B cell (primary cell): ENCODE results near the gene PAX2. TPM values are rescaled to one million over a fixed set of nuclear protein-coding genes. Genes with fewer than 3 reads are reported as not detected.

Experiments
- ATAC-seq: fragments of 200-7000 bp; cut with Tn5 transposase; one replicate; pipeline ENCODE4 v1.10.0; 2021; ENCODE audit warnings: low read depth, mild to moderate bottlenecking, moderate number of reproducible peaks, moderate library complexity
- CTCF ChIA-PET: fragments of 350-600 bp; sonication (Branson Sonifier 250); formaldehyde crosslinking; loops from one replicate; lab custom pipeline; 2021; ENCODE audit warnings: antibody characterized with exemption, inconsistent platforms; lab: Charles Lee
- POLR2A ChIA-PET: fragments of 350-600 bp; sonication (Branson Sonifier 250); formaldehyde crosslinking; loops from one replicate; lab custom pipeline; 2021; ENCODE audit warnings: antibody characterized with exemption; lab: Charles Lee
- DNase-seq: peaks from one replicate; pipeline ENCODE4 v3.0.0; 2013
- H2AFZ ChIP-seq: 2 replicates; pipeline ENCODE4 v1.6.1; 2012; ENCODE audit warnings: mild to moderate bottlenecking, low read depth, low read length; ENCODE audit not compliant: insufficient read depth, poor library complexity, severe bottlenecking
- H3K27ac ChIP-seq, 2 donors: 1 replicate in 1 of 2; 2 replicates in 1 of 2; pipeline ENCODE4 v1.5.1; 2012 to 2013; ENCODE audit warnings: low read length in 2 of 2, mild to moderate bottlenecking in 2 of 2, moderate library complexity in 1 of 2
- H3K27me3 ChIP-seq, 4 experiments: fragments of 200-600 bp in 1 of 4; sonication (generic) in 1 of 4; replicated peaks in 1 of 4; 1 replicate in 2 of 4; 2 replicates in 2 of 4; pipeline versions ENCODE4 v1.6.1 to v1.7.0; 2013 to 2016; ENCODE audit warnings: low read length in 3 of 4, mild to moderate bottlenecking in 2 of 4, mixed read lengths in 1 of 4, moderate library complexity in 1 of 4; ENCODE audit not compliant: insufficient read depth in 4 of 4, control insufficient read depth in 3 of 4; ENCODE audit errors: control extremely low read depth in 1 of 4
- H3K36me3 ChIP-seq, 2 experiments: replicated peaks in 1 of 2; 1 replicate in 1 of 2; 2 replicates in 1 of 2; pipeline versions ENCODE4 v1.6.1 to v1.7.1; 2013; ENCODE audit warnings: low read length in 1 of 2; ENCODE audit not compliant: insufficient read depth in 2 of 2, control insufficient read depth in 1 of 2; ENCODE audit errors: control extremely low read depth in 1 of 2, extremely low read depth in 1 of 2
- H3K4me1 ChIP-seq, 2 donors: fragments of 200-600 bp in 1 of 2; sonication (generic) in 1 of 2; 1 replicate in 1 of 2; 2 replicates in 1 of 2; pipeline versions ENCODE4 v1.5.1 to v1.6.1; 2013 to 2017; ENCODE audit warnings: low read length in 2 of 2; ENCODE audit not compliant: control insufficient read depth in 2 of 2, insufficient read depth in 2 of 2
- H3K4me2 ChIP-seq: replicated peaks from 2 replicates; pipeline ENCODE3; 2012; ENCODE audit warnings: mild to moderate bottlenecking, low read depth, low read length; ENCODE audit not compliant: poor library complexity, severe bottlenecking
- H3K4me3 ChIP-seq, 5 experiments: fragments of 200-600 bp in 1 of 5; sonication (generic) in 1 of 5; 1 replicate in 3 of 5; 2 replicates in 2 of 5; pipeline versions ENCODE4 v1.5.1 to v1.7.0; 2011 to 2016; ENCODE audit warnings: low read length in 4 of 5, mild to moderate bottlenecking in 4 of 5, low read depth in 2 of 5, control low read depth in 1 of 5, moderate library complexity in 1 of 5; ENCODE audit not compliant: insufficient read depth in 1 of 5; ENCODE audit errors: control extremely low read depth in 1 of 5, extremely low read depth in 1 of 5
- H3K79me2 ChIP-seq: fragments of 200-600 bp; sonication (generic); one replicate; pipeline ENCODE4 v1.6.0; 2016; ENCODE audit warnings: low read length; ENCODE audit not compliant: control insufficient read depth, insufficient read depth
- H3K9ac ChIP-seq: fragments of 200-600 bp; sonication (generic); 2 replicates; pipeline ENCODE4 v1.6.1; 2017; ENCODE audit warnings: mild to moderate bottlenecking, low read length, moderate library complexity
- H3K9me3 ChIP-seq, 3 donors: one replicate each; pipeline versions ENCODE4 v1.6.1 to v1.7.1; 2013; ENCODE audit warnings: low read length in 2 of 3; ENCODE audit not compliant: control insufficient read depth in 2 of 3, insufficient read depth in 1 of 3; ENCODE audit errors: control extremely low read depth in 1 of 3
- H4K20me1 ChIP-seq: 2 replicates; pipeline ENCODE4 v1.6.0; 2012; ENCODE audit warnings: mild to moderate bottlenecking, low read length; ENCODE audit not compliant: insufficient read depth, control insufficient read depth, poor library complexity, severe bottlenecking
- H3K27ac Mint-ChIP-seq: one replicate; pipeline ENCODE4 v1.8.0; 2021; ENCODE audit warnings: mixed read lengths
- H3K27me3 Mint-ChIP-seq: one replicate; pipeline ENCODE4 v1.8.0; 2021; ENCODE audit warnings: mixed read lengths
- H3K4me1 Mint-ChIP-seq: one replicate; pipeline ENCODE4 v1.8.0; 2021; ENCODE audit warnings: mixed read lengths
- H3K4me3 Mint-ChIP-seq: one replicate; pipeline ENCODE4 v1.8.0; 2021; ENCODE audit warnings: mixed read lengths
- H3K9me3 Mint-ChIP-seq: one replicate; pipeline ENCODE4 v1.8.0; 2022; ENCODE audit warnings: mixed read lengths; ENCODE audit not compliant: insufficient read depth
- CTCF ChIP-seq: fragments of 200-600 bp; IDR thresholded peaks from one replicate; pipeline ENCODE4 v1.8.0; 2022; ENCODE audit warnings: antibody characterized with exemption, mild to moderate bottlenecking
- EZH2 ChIP-seq: IDR thresholded peaks from 2 replicates; pipeline ENCODE4 v1.6.1; 2012; ENCODE audit warnings: borderline replicate concordance, low read depth, mild to moderate bottlenecking, moderate library complexity, low read length; ENCODE audit not compliant: insufficient read depth, poor library complexity, severe bottlenecking
- WGBS: methylation state at CpG from one replicate; pipeline ENCODE4 v1.1.5; 2013; ENCODE audit warnings: missing lambda C conversion rate; ENCODE audit not compliant: insufficient coverage; 5-methylcytosine and 5-hydroxymethylcytosine counted together
- intact Hi-C: fragments of 100-400 bp; cut with micrococcal nuclease; formaldehyde crosslinking; loops from one replicate; pipeline ENCODE4 v1.10.0; 2022
- polyA plus RNA-seq: library from polyadenylated mRNA; depleted of rRNA; stranded (reverse); fragments of >200 nt; gene quantifications from 2 replicates; pipeline ENCODE4 v1.2.3, GENCODE V29; 2012
- total RNA-seq, 2 donors: library from RNA; stranded (reverse); fragments of 120-200 nt in 1 of 2; gene quantifications; 1 replicate in 1 of 2; 2 replicates in 1 of 2; pipeline versions ENCODE4 v1.2.3 to v1.2.4, GENCODE V29; 2013 to 2022

Gene PAX2
- total and polyA plus RNA-seq, 2 donors (not counting 1 experiment from before 2014, with no cell fraction given): 0.12 TPM; not detected in 1

GRCh38 chr10:100746784-100747455 lies 1.5 kb downstream of the PAX2 start:
- Mint-ChIP-seq H3K27ac (no peak overlapping the region), H3K9me3 (no peaks in the 10 kb centered on the region), H3K27me3 (peaks cover 69% of the 10 kb centered on the region), H3K4me1 (peaks cover 49% of the 10 kb centered on the region), H3K4me3 (peak overlapping the region; percentile 60)
- peaks cover 0 to 93% (median 65%) of the 10 kb centered on the region in 4 experiments for H3K27me3 ChIP-seq
- no peak for TF ChIP-seq CTCF
- TF ChIP-seq EZH2: peak; percentile 42
- H3K4me2 ChIP-seq: peak overlapping the region; percentile 66
- no peaks in the 10 kb centered on the region for H3K36me3 ChIP-seq
- no peak for DNase-seq
- H3K9ac ChIP-seq: no peak overlapping the region
- H3K9me3 ChIP-seq: peaks cover 0 to 27% (median 0%) of the 10 kb centered on the region in 3 donors
- 8% methylated on average over 8 of the region's 9 CpGs for WGBS
- no peaks in the 10 kb centered on the region for H4K20me1 ChIP-seq
- no peak overlapping the region for H3K27ac ChIP-seq
- no peak overlapping the region for H2AFZ ChIP-seq
- CTCF ChIA-PET: no interaction called here
- POLR2A ChIA-PET: no interaction called here
- H3K4me3 ChIP-seq: no peak overlapping the region
- H3K4me1 ChIP-seq: peaks cover 61 to 71% of the 10 kb centered on the region in 2 donors
- H3K79me2 ChIP-seq: no peaks in the 10 kb centered on the region
- ATAC-seq: no peak
- intact Hi-C loops: loop anchor here (5.0 to 10.0 kb wide), 3 partner anchors 80 to 478 kb away; partner anchors contain the start of genes LBX1 and TLX1
